Measurements from ENCODE around the gene LMNA. TPM values are rescaled to one million over a fixed set of nuclear protein-coding genes. Genes with fewer than 3 reads are reported as not detected.

Gene LMNA
- total RNA-seq, 1 donor from 2014 or later, result 638 TPM

- Histone ChIP-seq H3K4me3 (ENCODE audit: low read depth, low read length) (no peak overlapping the region), H3K36me3 (ENCODE audit: control insufficient read depth, insufficient read depth, low read length) (no peaks in the 10 kb centered on the region), H3K27me3 (ENCODE audit: control insufficient read depth, insufficient read depth, low read length) (no peaks in the 10 kb centered on the region)
- DNase-seq (ENCODE audit: low read depth) (no peak), FAIRE-seq (no peak)
- TF ChIP-seq, protein P1, sequence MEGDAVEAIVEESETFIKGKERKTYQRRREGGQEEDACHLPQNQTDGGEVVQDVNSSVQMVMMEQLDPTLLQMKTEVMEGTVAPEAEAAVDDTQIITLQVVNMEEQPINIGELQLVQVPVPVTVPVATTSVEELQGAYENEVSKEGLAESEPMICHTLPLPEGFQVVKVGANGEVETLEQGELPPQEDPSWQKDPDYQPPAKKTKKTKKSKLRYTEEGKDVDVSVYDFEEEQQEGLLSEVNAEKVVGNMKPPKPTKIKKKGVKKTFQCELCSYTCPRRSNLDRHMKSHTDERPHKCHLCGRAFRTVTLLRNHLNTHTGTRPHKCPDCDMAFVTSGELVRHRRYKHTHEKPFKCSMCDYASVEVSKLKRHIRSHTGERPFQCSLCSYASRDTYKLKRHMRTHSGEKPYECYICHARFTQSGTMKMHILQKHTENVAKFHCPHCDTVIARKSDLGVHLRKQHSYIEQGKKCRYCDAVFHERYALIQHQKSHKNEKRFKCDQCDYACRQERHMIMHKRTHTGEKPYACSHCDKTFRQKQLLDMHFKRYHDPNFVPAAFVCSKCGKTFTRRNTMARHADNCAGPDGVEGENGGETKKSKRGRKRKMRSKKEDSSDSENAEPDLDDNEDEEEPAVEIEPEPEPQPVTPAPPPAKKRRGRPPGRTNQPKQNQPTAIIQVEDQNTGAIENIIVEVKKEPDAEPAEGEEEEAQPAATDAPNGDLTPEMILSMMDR (IDR thresholded peaks at IDR 0.05; ENCODE audit: insufficient read depth, low read length, severe bottlenecking), result no peak
These were observed 15.2 kb upstream of the LMNA start for GRCh38 chr1:156099282-156099681.

DNA sequence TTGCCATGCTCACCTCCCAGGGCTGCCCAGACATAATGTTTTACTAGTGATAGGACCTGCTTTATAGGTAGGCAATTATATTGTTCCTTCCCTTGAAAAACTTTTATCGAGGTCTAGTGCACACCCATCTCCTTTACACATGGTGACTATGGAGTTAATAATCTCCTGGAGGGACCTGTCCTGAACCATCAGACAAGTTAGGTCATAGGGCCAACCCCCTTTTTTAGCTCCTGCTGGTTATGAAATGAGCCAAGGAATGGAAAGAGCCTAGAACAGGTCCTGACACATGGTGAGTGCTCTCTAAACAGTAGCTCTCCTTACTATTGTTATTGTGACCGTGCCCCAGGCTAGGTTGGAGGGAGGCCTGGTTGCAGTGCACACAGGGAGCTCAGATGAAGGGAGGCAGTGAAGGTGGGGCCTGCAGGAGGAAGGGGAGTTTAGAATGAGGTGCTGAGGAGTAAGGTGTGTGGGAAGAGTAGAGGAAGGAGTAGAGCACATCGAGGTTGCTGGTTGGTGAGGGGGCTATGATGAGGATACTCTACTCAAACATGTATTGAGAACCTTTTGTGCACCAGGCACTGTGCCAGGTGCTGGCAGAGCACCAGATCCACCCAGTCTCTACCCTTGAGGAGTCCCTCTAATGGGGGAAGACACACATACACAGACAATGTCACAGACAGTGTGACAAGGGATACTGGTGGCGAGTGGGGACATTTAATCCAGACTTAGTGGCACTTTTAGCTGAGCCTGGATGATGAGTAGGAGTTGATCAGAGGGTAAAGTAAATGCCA, 14.1 kb upstream of the LMNA start:
- no peaks in the 10 kb centered on the region for H3K27me3 ChIP-seq (ENCODE audit: control insufficient read depth, insufficient read depth, low read length)
- H3K4me3 ChIP-seq (ENCODE audit: low read depth, low read length), result no peak overlapping the region
- FAIRE-seq (no peak), DNase-seq (ENCODE audit: low read depth) (peak; percentile 86)
- TF ChIP-seq, protein P1 (IDR thresholded peaks at IDR 0.05; ENCODE audit: insufficient read depth, low read length, severe bottlenecking), result no peak
- H3K36me3 ChIP-seq (ENCODE audit: control insufficient read depth, insufficient read depth, low read length), result no peaks in the 10 kb centered on the region

- DNase-seq (ENCODE audit: low read depth) (no peak), FAIRE-seq (no peak)
- H3K36me3 ChIP-seq (ENCODE audit: control insufficient read depth, insufficient read depth, low read length), result no peaks in the 10 kb centered on the region
- TF ChIP-seq, protein P1 (IDR thresholded peaks at IDR 0.05; ENCODE audit: insufficient read depth, low read length, severe bottlenecking), result no peak
- no peaks in the 10 kb centered on the region for H3K27me3 ChIP-seq (ENCODE audit: control insufficient read depth, insufficient read depth, low read length)
- no peak overlapping the region for H3K4me3 ChIP-seq (ENCODE audit: low read depth, low read length)
These were observed 12.6 kb upstream of the LMNA start for GRCh38 chr1:156101880-156102279.

- peak; percentile 19 for DNase-seq (ENCODE audit: low read depth)
- TF ChIP-seq, protein P1 (IDR thresholded peaks at IDR 0.05; ENCODE audit: insufficient read depth, low read length, severe bottlenecking), result no peak
- Histone ChIP-seq H3K4me3 (ENCODE audit: low read depth, low read length) (no peak overlapping the region), H3K27me3 (ENCODE audit: control insufficient read depth, insufficient read depth, low read length) (no peaks in the 10 kb centered on the region), H3K36me3 (ENCODE audit: control insufficient read depth, insufficient read depth, low read length) (no peaks in the 10 kb centered on the region)
- FAIRE-seq, result no peak
These were observed 11.6 kb upstream of the LMNA start for GRCh38 chr1:156102633-156103511.

DNA sequence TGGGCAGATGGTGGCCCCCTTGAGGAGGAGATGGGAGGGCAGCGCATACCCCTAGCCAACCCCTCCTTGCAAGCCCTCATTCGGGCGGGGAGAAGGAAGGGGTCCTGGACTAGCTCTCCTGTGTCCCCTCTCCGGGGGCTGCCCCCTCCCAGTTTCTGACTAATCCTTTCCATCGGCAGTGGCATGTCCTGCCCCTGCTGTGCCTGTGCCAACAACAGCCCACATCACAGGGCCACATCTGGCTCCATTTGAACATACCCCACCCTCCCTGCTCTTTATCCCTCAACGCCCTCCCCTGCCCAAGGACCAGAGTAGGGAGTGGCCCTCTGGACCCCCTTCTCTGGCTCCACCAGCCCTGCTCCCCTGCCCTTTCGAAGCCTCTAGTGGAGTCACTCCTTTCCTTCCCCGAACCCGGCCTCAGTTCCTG, 11.0 kb upstream of the LMNA start:
- Histone ChIP-seq H3K36me3 (ENCODE audit: control insufficient read depth, insufficient read depth, low read length) (no peaks in the 10 kb centered on the region), H3K27me3 (ENCODE audit: control insufficient read depth, insufficient read depth, low read length) (no peaks in the 10 kb centered on the region), H3K4me3 (ENCODE audit: low read depth, low read length) (no peak overlapping the region)
- TF ChIP-seq, protein P1 (IDR thresholded peaks at IDR 0.05; ENCODE audit: insufficient read depth, low read length, severe bottlenecking), result no peak
- peak; percentile 62 for DNase-seq (ENCODE audit: low read depth)
- no peak for FAIRE-seq

Measured in bronchial epithelial cell (primary cell).